K562 (cell line): ENCODE results near the gene ABI3BP. TPM values are rescaled to one million over a fixed set of nuclear protein-coding genes. Genes with fewer than 3 reads are reported as not detected.

Experiments used
- ATAC-seq: fragments of 200-7000 bp; cut with Tn5 transposase; 3 replicates; pipeline ENCODE4 v1.9.1; 2020; ENCODE audit warnings: moderate library complexity
- BruUV-seq: library from RNA; stranded (reverse); fragments of 400-500 nt; replicated peaks from 2 replicates; lab custom pipeline; 2021; lab: Mats Ljungman, UMichigan
- CTCF ChIA-PET: fragments of 300-600 bp; formaldehyde crosslinking; extraction: SDS; loops from one replicate; lab custom pipeline; 2021; ENCODE audit warnings: low intra/inter-chr PET ratio; lab: Yijun Ruan, JAX
- POLR2A ChIA-PET: fragments of 300-600, 350-650 bp; sonication (Branson Sonifier 250); formaldehyde crosslinking; extraction: SDS; loops from one replicate; lab custom pipeline; 2021; ENCODE audit warnings: antibody characterized with exemption, inconsistent platforms; lab: Yijun Ruan, JAX
- DNase-seq, 4 experiments: peaks; one replicate each; pipeline versions ENCODE4 v3.0.0 to v3.0.0-alpha.2; 2011 to 2018; ENCODE audit warnings: low spot score in 3 of 4, mixed read lengths in 3 of 4; ENCODE audit errors: extremely low read depth in 1 of 4
- FAIRE-seq: peaks from 2 replicates; lab custom pipeline; 2011; peaks lifted over from hg19 to GRCh38; lab: Jason Lieb, UNC
- H2AFZ ChIP-seq: 2 replicates; pipeline ENCODE4 v1.6.0; 2011; ENCODE audit warnings: low read depth, low read length, control low read depth, inconsistent platforms
- H3K27ac ChIP-seq: fragments of 200-600 bp; 3 replicates; pipeline ENCODE4 v1.8.0; 2011; ENCODE audit warnings: low read depth, mild to moderate bottlenecking, control low read depth, inconsistent platforms, low read length, moderate library complexity, mixed read lengths; ENCODE audit errors: extremely low read depth
- H3K27me3 ChIP-seq, 2 experiments: fragments of 300-600 bp in 1 of 2; 2 replicates in 1 of 2; 3 replicates in 1 of 2; pipeline versions ENCODE4 v1.6.0 to v1.8.0; 2011; ENCODE audit warnings: inconsistent platforms in 2 of 2, low read length in 2 of 2, mild to moderate bottlenecking in 1 of 2, mixed read lengths in 1 of 2, moderate library complexity in 1 of 2; ENCODE audit not compliant: control insufficient read depth in 2 of 2, insufficient read depth in 2 of 2
- H3K36me3 ChIP-seq: fragments of 300-600 bp; 3 replicates; pipeline ENCODE4 v1.8.0; 2011; ENCODE audit warnings: mild to moderate bottlenecking, low read length, inconsistent platforms; ENCODE audit not compliant: control insufficient read depth, insufficient read depth
- H3K4me1 ChIP-seq, 2 experiments: fragments of 200-600 bp in 1 of 2; replicated peaks in 1 of 2; 2 replicates in 1 of 2; 3 replicates in 1 of 2; pipeline versions ENCODE4 v1.5.1 to v1.8.0; 2011; ENCODE audit warnings: inconsistent platforms in 2 of 2, low read length in 2 of 2, mild to moderate bottlenecking in 1 of 2, mixed read lengths in 1 of 2, moderate library complexity in 1 of 2; ENCODE audit not compliant: control insufficient read depth in 2 of 2, insufficient read depth in 2 of 2
- H3K4me2 ChIP-seq: 2 replicates; pipeline ENCODE4 v1.6.1; 2011; ENCODE audit warnings: low read length, control low read depth, inconsistent platforms, mixed read lengths; ENCODE audit not compliant: insufficient read depth
- H3K4me3 ChIP-seq: fragments of 200-600 bp; sonication (generic), shearing (Covaris generic); 2 replicates; pipeline ENCODE4 v1.5.1; 2016; ENCODE audit warnings: control low read depth, inconsistent platforms
- H3K79me2 ChIP-seq: fragments of 200-600 bp; 3 replicates; pipeline ENCODE4 v1.8.0; 2011; ENCODE audit warnings: low read length, inconsistent platforms; ENCODE audit not compliant: control insufficient read depth, insufficient read depth
- H3K9ac ChIP-seq, 2 experiments: 2 replicates each; pipeline versions ENCODE4 v1.6.0 to v1.6.1; 2011; ENCODE audit warnings: low read depth in 2 of 2, low read length in 2 of 2, control low read depth in 1 of 2, inconsistent platforms in 1 of 2, mild to moderate bottlenecking in 1 of 2, mixed read lengths in 1 of 2; ENCODE audit not compliant: insufficient read depth in 1 of 2
- H3K9me1 ChIP-seq: one replicate; pipeline ENCODE4 v1.6.0; 2011; ENCODE audit warnings: inconsistent platforms, mild to moderate bottlenecking, low read length, moderate library complexity; ENCODE audit not compliant: control insufficient read depth, insufficient read depth
- H3K9me3 ChIP-seq: replicated peaks from 2 replicates; pipeline ENCODE4 v1.5.1; 2011; ENCODE audit warnings: low read depth, low read length, inconsistent platforms; ENCODE audit not compliant: control insufficient read depth, insufficient read depth
- H4K20me1 ChIP-seq: replicated peaks from 2 replicates; pipeline ENCODE4 v1.6.1; 2011; ENCODE audit warnings: low read length, inconsistent platforms, mixed read lengths; ENCODE audit not compliant: control insufficient read depth, insufficient read depth
- NFIC ChIP-seq: fragments of 450-650 bp; IDR thresholded peaks from 2 replicates; pipeline ENCODE4 v1.6.1; 2017; ENCODE audit warnings: mild to moderate bottlenecking, inconsistent platforms
- SAFB2 ChIP-seq: fragments of 200-400 bp; formaldehyde crosslinking; IDR thresholded peaks from 2 replicates; pipeline ENCODE4 v1.6.1; 2018; ENCODE audit warnings: borderline replicate concordance, low read length, low read depth, moderate library complexity; ENCODE audit not compliant: severe bottlenecking
- WGBS: fragments of 100-300 bp; shearing (Covaris generic); methylation state at CpG from one replicate; pipeline ENCODE4 v1.1.6; 2016; ENCODE audit warnings: low coverage, mixed read lengths; ENCODE audit not compliant: insufficient coverage; ENCODE audit errors: missing lambda C conversion rate; 5-methylcytosine and 5-hydroxymethylcytosine counted together
- in situ Hi-C: fragments of 300-500 bp; cut with MboI; formaldehyde crosslinking; loops from 4 replicates; pipeline ENCODE4 v1.15.0; 2018; ENCODE audit warnings: inconsistent platforms, mixed read lengths
- intact Hi-C: fragments of 100-400 bp; cut with micrococcal nuclease; formaldehyde crosslinking; loops from 2 replicates; pipeline ENCODE4 v1.14.2; 2022
- polyA plus RNA-seq, 8 experiments: library from polyadenylated mRNA; depleted of rRNA in 4 of 8; stranded (reverse) in 5 of 8; unstranded in 3 of 8; fragments of >200 nt; fragmentation: Nextera tagmentation in 2 of 8; fragmentation: Illumina TruSeq in 1 of 8; extraction: Ambion mirVana in 2 of 8; extraction: Trizol in 1 of 8; gene quantifications; 2 replicates each; pipeline versions ENCODE4 v1.2.1 to v1.2.3, GENCODE V29; 2011 to 2014; ENCODE audit warnings: inconsistent platforms in 1 of 8, missing spikeins in 1 of 8
- total RNA-seq, 7 experiments: library from RNA; depleted of rRNA in 6 of 7; stranded (reverse); fragments of >200 nt in 6 of 7; fragmentation: Illumina TruSeq in 2 of 7; extraction: Trizol in 2 of 7; gene quantifications; 2 replicates each; pipeline versions ENCODE4 v1.2.1 to v1.2.3, GENCODE V29; 2011 to 2021; ENCODE audit warnings: low replicate concordance in 1 of 7
- TF ChIP-seq, protein P1 (sequence below), 2 experiments: fragments of 450-650 bp in 1 of 2; IDR thresholded peaks; 2 replicates each; pipeline ENCODE4 v1.6.1; 2011 to 2017; ENCODE audit warnings: low read depth in 2 of 2, antibody characterized with exemption in 1 of 2, borderline replicate concordance in 1 of 2, low read length in 1 of 2, mild to moderate bottlenecking in 1 of 2, mixed read lengths in 1 of 2; ENCODE audit not compliant: control insufficient read depth in 1 of 2

ABI3BP gene
- total and polyA plus RNA-seq, 9 of the 15 experiments (the other 6 are each of a cell fraction or from before 2014, with no cell fraction given), result 0.01 to 0.24 (median 0.06) TPM; not detected in 5

DNA sequence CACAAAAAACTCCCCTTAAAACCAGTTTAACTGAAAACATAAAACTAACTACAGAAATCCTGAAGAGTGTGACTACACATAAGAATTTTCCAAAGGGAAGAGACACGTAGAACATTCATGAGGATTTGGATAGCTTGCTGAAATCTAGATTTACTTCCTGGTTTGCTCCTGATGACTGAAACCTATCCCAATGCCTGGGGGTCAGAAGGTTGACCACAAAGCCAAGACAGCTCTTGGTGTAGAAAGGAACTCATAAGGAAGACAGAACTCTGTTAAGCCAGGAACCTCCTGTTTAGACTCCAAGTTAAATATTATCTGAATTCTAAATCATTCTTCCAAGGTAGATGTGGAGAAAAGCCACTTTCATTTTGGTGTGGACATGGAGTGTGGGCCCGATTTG, 191.1 kb downstream of the ABI3BP start (continued):
- TF ChIP-seq, protein P1, sequence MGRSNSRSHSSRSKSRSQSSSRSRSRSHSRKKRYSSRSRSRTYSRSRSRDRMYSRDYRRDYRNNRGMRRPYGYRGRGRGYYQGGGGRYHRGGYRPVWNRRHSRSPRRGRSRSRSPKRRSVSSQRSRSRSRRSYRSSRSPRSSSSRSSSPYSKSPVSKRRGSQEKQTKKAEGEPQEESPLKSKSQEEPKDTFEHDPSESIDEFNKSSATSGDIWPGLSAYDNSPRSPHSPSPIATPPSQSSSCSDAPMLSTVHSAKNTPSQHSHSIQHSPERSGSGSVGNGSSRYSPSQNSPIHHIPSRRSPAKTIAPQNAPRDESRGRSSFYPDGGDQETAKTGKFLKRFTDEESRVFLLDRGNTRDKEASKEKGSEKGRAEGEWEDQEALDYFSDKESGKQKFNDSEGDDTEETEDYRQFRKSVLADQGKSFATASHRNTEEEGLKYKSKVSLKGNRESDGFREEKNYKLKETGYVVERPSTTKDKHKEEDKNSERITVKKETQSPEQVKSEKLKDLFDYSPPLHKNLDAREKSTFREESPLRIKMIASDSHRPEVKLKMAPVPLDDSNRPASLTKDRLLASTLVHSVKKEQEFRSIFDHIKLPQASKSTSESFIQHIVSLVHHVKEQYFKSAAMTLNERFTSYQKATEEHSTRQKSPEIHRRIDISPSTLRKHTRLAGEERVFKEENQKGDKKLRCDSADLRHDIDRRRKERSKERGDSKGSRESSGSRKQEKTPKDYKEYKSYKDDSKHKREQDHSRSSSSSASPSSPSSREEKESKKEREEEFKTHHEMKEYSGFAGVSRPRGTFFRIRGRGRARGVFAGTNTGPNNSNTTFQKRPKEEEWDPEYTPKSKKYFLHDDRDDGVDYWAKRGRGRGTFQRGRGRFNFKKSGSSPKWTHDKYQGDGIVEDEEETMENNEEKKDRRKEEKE (IDR thresholded peaks at IDR 0.05; ENCODE audit: borderline replicate concordance in 1 of 2, control insufficient read depth in 1 of 2, low read depth in 2 of 2, low read length in 1 of 2), result no peak

DNA sequence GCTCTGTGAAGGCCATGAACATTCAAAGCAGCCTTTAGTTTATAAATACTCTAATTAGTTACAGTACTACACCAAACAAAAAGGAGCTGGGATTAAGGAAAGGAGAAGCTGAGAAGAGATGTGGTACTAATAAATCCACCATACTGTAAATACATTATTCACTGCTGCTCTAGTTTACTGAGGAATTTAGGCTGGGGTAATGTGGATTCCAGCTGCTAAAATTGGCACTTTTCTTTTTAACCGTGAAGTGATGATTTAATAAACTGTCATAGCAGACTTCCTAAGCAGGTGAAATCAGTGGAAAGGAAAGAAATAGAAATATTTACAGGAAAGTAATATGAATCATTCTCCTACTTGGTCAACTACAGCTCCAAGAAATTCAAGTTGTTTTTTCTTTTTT, 195.2 kb downstream of the ABI3BP start:
- no peaks in the 10 kb centered on the region for H3K9me1 ChIP-seq
- CTCF ChIA-PET, result no interaction called here
- H2AFZ ChIP-seq, result no peak overlapping the region
- in situ Hi-C loops, result no loop called here
- H3K4me2 ChIP-seq, result no peak overlapping the region
- 14% methylated on average over 1 of the region's 1 CpG for WGBS
- no peak for TF ChIP-seq NFIC
- TF ChIP-seq SAFB2, result no peak
- DNase-seq, result no peak
- no peaks in the 10 kb centered on the region for H4K20me1 ChIP-seq
- H3K4me1 ChIP-seq, result no peaks in the 10 kb centered on the region
- H3K4me3 ChIP-seq, result no peak overlapping the region
- BruUV-seq, result no TSS peak
- no peak overlapping the region for H3K9ac ChIP-seq
- POLR2A ChIA-PET, result no interaction called here
- no peaks in the 10 kb centered on the region for H3K27me3 ChIP-seq
- no peaks in the 10 kb centered on the region for H3K79me2 ChIP-seq
- intact Hi-C loops, result loop anchor here (5.0 to 10.0 kb wide), 3 partner anchors 61 to 336 kb away; no protein-coding TSS in a partner anchor
- no peak for FAIRE-seq
- no peaks in the 10 kb centered on the region for H3K36me3 ChIP-seq
- H3K9me3 ChIP-seq, result no peaks in the 10 kb centered on the region; the same call in 1 of the 2 replicates
- no peak for ATAC-seq
- no peak overlapping the region for H3K27ac ChIP-seq
